H1 (cell line): ENCODE measurements around the gene TMEM131L. TPM values are rescaled to one million over a fixed set of nuclear protein-coding genes. Genes with fewer than 3 reads are reported as not detected.

Experiments
- CHD7 ChIP-seq: fragments of 300-600 bp; sonication (generic); IDR thresholded peaks from 2 replicates; pipeline ENCODE4 v1.7.1; 2012; ENCODE audit warnings: low read length, moderate library complexity, mild to moderate bottlenecking, inconsistent platforms; ENCODE audit not compliant: insufficient replicate concordance
- KDM5A ChIP-seq: fragments of 200-600 bp; IDR thresholded peaks from 2 replicates; pipeline ENCODE4 v1.7.1; 2012; ENCODE audit warnings: mild to moderate bottlenecking, low read length, inconsistent platforms, mixed read lengths
- POLR2A ChIP-seq, 2 experiments: IDR thresholded peaks; 1 replicate in 1 of 2; 2 replicates in 1 of 2; pipeline ENCODE4 v1.6.1; 2011; ENCODE audit warnings: low read depth in 2 of 2, low read length in 2 of 2, mild to moderate bottlenecking in 2 of 2; ENCODE audit errors: control extremely low read depth in 1 of 2
- RBBP5 ChIP-seq: IDR thresholded peaks from 2 replicates; pipeline ENCODE4 v1.7.1; 2012; ENCODE audit warnings: low read depth, mild to moderate bottlenecking, inconsistent platforms, low read length, moderate library complexity, borderline replicate concordance
- RFX5 ChIP-seq: IDR thresholded peaks from 2 replicates; pipeline ENCODE4 v1.6.1; 2011; ENCODE audit warnings: low read depth, low read length, improper control_type of control experiment, borderline replicate concordance
- SRF ChIP-seq: IDR thresholded peaks from 2 replicates; pipeline ENCODE4 v1.6.1; 2011; ENCODE audit warnings: mild to moderate bottlenecking, low read depth, low read length, moderate library complexity
- polyA plus RNA-seq, 7 experiments: library from polyadenylated mRNA; depleted of rRNA in 3 of 7; stranded (reverse) in 5 of 7; unstranded in 2 of 7; fragments of >200 nt in 5 of 7; fragments of 200-250 nt in 2 of 7; gene quantifications; 1 replicate in 5 of 7; 2 replicates in 1 of 7; 4 replicates in 1 of 7; pipeline versions ENCODE4 v1.2.1 to v1.2.3, GENCODE V29; 2011 to 2013; ENCODE audit warnings: missing spikeins in 2 of 7, mixed read lengths in 2 of 7
- total RNA-seq: library from RNA; stranded (reverse); fragmentation: NEBNext Ultra II Directional; extraction: Animal tissue kit (Norgen Biotek cat#: 25700); gene quantifications from 2 replicates; pipeline ENCODE4 v1.2.1, GENCODE V29; 2021
- TF ChIP-seq, protein P1 (sequence below): IDR thresholded peaks from 2 replicates; pipeline ENCODE4 v1.6.1; 2012; ENCODE audit warnings: inconsistent platforms

Gene TMEM131L
- total and polyA plus RNA-seq, 2 of the 8 experiments (the other 6 are each of a cell fraction or from before 2014, with no cell fraction given) = 14.3 to 26.1 TPM

DNA sequence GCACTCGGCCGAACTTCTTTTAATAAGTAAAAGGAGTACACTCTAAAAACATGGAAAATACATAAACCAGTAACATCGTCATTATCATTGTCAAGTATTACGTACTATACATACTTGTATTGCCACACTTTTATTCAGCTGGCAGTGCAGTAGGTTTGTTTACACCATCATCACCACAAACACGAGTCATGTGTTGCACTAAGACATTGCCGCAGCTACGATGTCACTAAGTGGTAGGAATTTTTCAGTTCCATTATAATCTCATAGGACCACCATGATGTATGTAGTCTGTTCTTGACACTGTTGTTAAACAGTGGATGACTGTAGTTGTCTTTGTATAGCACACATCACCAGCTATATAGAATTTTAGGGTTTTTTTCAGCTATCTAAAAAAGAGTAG, 48.0 kb upstream of the TMEM131L start (continued):
- TF ChIP-seq, protein P1, sequence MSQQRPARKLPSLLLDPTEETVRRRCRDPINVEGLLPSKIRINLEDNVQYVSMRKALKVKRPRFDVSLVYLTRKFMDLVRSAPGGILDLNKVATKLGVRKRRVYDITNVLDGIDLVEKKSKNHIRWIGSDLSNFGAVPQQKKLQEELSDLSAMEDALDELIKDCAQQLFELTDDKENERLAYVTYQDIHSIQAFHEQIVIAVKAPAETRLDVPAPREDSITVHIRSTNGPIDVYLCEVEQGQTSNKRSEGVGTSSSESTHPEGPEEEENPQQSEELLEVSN = no peak
- TF ChIP-seq SRF (no peak), KDM5A (no peak), CHD7 (no peak), RBBP5 (no peak), POLR2A (IDR thresholded peaks at IDR 0.05; ENCODE audit: control extremely low read depth in 1 of 2, low read depth in 2 of 2, low read length in 2 of 2) (no peak), RFX5 (no peak)
